ENCODE results near the gene PLGRKT.

- no peak for TF ChIP-seq CTCF (IDR thresholded peaks at IDR 0.05; ENCODE audit: low read depth, low read length, missing input control)
- no peak for TF ChIP-seq SP1 (IDR thresholded peaks at IDR 0.05)
- no peak for TF ChIP-seq TAF1 (conservative IDR thresholded peaks at IDR 0.05)
These were observed 73.3 kb downstream of the PLGRKT start for GRCh38 chr9:5364294-5365024.
